BLaER1 (cell line): Measurements from ENCODE around the gene GRM8.

Source experiments
- H3K27ac ChIP-seq: shearing (Covaris generic); formaldehyde crosslinking; 2 replicates; pipeline ENCODE4 v1.8.1; 2022
- H3K27me3 ChIP-seq: shearing (Covaris generic); formaldehyde crosslinking; 2 replicates; pipeline ENCODE4 v1.8.1; 2022
- H3K36me3 ChIP-seq: shearing (Covaris generic); formaldehyde crosslinking; 2 replicates; pipeline ENCODE4 v1.8.1; 2022
- H3K4me1 ChIP-seq: shearing (Covaris generic); formaldehyde crosslinking; 2 replicates; pipeline ENCODE4 v1.8.1; 2022
- H3K4me2 ChIP-seq: shearing (Covaris generic); formaldehyde crosslinking; 2 replicates; pipeline ENCODE4 v1.8.1; 2022
- H3K4me3 ChIP-seq: shearing (Covaris generic); formaldehyde crosslinking; 2 replicates; pipeline ENCODE4 v1.8.1; 2022
- H3K9ac ChIP-seq: shearing (Covaris generic); formaldehyde crosslinking; 2 replicates; pipeline ENCODE4 v1.8.1; 2022
- H3K9me3 ChIP-seq: shearing (Covaris generic); formaldehyde crosslinking; 2 replicates; pipeline ENCODE4 v1.8.1; 2022
- H4K20me1 ChIP-seq: shearing (Covaris generic); formaldehyde crosslinking; 2 replicates; pipeline ENCODE4 v1.8.1; 2022
- Cebpa-rat ChIP-seq: shearing (Covaris generic); IDR thresholded peaks from 2 replicates; pipeline ENCODE4 v1.8.1; 2022

The GRM8 gene

DNA sequence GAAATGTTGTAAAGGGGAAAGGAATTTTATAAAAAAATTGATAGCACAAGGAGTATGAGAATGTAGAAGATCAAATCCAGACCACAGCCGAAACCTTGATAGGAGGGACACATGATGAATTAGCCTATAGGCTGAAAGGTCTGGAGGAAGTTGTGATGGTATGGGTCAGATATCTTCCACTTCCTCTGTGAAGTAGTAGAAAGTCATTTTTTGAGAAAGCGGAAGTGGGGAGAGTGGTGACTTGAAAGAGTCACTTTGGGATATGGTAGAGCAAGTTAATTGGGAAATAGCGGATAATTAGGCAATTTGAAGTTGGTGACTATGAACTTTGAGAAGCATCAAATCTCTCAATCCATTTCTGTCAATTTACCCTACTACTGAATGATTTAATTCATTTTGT is 99.4 kb downstream of the GRM8 start:
- Histone ChIP-seq H3K9ac (no peak overlapping the region), H3K4me1 (peaks cover 10% of the 10 kb centered on the region), H3K4me3 (no peak overlapping the region), H3K4me2 (peak overlapping the region; percentile 20), H4K20me1 (no peaks in the 10 kb centered on the region), H3K9me3 (no peaks in the 10 kb centered on the region), H3K27ac (no peak overlapping the region), H3K27me3 (no peaks in the 10 kb centered on the region), H3K36me3 (no peaks in the 10 kb centered on the region)
- no peak for TF ChIP-seq Cebpa-rat

DNA sequence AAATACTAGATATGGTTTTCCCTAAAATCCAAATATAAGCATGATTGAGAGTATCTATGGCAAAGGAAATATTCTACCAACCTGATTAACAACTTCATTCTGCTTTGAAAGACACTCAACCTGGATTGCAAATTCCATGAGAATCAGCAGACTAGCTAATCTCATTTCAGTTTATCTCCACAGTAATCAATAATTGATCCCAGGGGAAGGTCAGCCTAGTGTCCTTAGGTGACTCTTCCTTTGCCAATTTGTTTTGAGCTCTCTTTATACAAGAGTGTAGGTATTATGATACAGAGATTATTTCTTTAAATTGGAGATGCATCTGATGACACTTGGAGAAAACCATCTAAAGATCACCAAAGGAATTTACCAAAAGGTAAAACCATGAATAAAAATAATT is 100.3 kb downstream of the GRM8 start:
- Histone ChIP-seq H3K9ac (no peak overlapping the region), H3K4me3 (no peak overlapping the region), H3K4me2 (no peak overlapping the region), H3K36me3 (no peaks in the 10 kb centered on the region), H3K27me3 (no peaks in the 10 kb centered on the region), H3K27ac (no peak overlapping the region), H3K4me1 (peaks cover 10% of the 10 kb centered on the region), H4K20me1 (no peaks in the 10 kb centered on the region), H3K9me3 (no peaks in the 10 kb centered on the region)
- no peak for TF ChIP-seq Cebpa-rat

DNA sequence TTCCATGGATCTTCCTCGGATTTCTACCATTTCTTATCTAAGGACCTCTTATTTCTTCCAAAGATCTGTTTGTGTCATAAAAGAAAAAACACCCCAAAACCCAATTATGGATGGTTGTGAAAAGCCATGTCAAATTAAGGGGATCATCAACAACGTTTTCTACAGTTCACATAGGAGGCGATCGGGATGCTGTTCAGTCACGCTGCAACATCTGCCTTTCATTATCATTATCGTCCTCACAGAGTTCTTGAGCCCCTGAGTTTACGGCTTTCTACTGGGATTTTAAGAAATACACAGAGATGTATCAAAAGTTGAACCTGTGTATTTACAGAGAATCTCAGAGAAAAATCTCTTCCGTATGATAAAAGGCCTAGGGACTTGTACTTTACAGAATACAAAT is 101.4 kb downstream of the GRM8 start:
- H3K9ac ChIP-seq, result no peak overlapping the region
- no peak overlapping the region for H3K27ac ChIP-seq
- no peaks in the 10 kb centered on the region for H3K36me3 ChIP-seq
- no peaks in the 10 kb centered on the region for H4K20me1 ChIP-seq
- TF ChIP-seq Cebpa-rat, result no peak
- no peaks in the 10 kb centered on the region for H3K27me3 ChIP-seq
- H3K4me3 ChIP-seq, result no peak overlapping the region
- no peaks in the 10 kb centered on the region for H3K9me3 ChIP-seq
- peaks cover 10% of the 10 kb centered on the region for H3K4me1 ChIP-seq
- no peak overlapping the region for H3K4me2 ChIP-seq

DNA sequence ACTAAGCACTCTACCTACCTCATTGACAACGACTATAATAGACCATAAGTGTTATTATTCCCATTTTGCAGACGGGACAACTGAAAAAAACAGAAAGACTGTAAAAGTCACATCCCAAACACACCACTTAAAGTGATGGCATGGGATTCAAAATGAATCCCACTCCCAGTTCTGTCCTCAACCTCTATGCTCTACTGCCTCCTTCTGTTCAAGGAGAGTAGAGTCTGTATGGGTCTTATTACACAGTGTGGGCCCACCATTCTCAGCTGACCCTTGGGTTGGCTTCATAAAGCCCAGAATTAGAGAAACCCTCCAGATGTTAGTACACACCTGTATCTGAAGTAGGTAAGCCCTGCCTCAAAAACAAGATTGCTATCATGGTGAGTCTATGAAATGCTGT is 102.2 kb downstream of the GRM8 start:
- TF ChIP-seq Cebpa-rat, result no peak
- no peaks in the 10 kb centered on the region for H3K9me3 ChIP-seq
- no peaks in the 10 kb centered on the region for H3K27me3 ChIP-seq
- H3K4me1 ChIP-seq, result peaks cover 10% of the 10 kb centered on the region
- no peak overlapping the region for H3K4me2 ChIP-seq
- H3K9ac ChIP-seq, result no peak overlapping the region
- no peaks in the 10 kb centered on the region for H4K20me1 ChIP-seq
- no peaks in the 10 kb centered on the region for H3K36me3 ChIP-seq
- no peak overlapping the region for H3K4me3 ChIP-seq
- no peak overlapping the region for H3K27ac ChIP-seq

DNA sequence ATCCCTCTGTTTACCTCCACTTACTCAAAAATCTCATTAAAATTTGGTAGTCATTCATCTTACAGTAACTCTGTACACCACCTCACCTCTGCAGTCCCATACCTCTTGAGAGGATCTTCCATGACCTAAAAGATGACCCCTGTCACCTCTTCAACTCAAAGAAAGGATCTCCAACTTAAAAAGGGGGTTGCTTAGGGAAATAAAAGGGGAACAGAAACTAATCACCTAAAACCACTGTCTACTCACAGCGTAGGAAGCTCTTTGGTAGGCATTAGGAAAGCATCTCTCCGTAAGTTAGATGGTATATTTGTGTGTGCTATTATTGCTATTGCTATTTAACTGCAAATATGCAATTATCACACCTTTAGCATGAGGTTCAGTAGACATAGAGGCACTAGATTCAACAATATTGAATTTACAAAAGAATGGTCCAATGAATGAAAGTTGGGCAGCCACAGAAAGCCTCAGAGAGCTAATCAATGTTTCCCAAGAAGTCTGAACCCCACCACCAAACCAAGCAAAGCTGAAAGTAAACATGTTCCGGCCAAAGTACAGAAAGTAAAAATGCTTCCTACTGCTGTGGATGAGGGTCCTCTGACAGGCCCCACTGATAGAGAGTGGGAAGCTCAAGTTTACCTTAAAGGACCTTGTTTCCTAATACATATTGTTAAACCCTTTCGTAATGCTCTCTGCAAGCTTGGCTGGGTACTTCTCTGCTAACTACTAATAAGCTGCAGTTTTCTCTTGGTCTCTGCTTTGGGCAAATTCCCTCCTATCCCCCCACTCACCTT is 105.8 kb downstream of the GRM8 start:
- Histone ChIP-seq H3K4me1 (no peaks in the 10 kb centered on the region), H3K9me3 (no peaks in the 10 kb centered on the region), H4K20me1 (no peaks in the 10 kb centered on the region), H3K36me3 (no peaks in the 10 kb centered on the region), H3K4me3 (no peak overlapping the region), H3K9ac (no peak overlapping the region), H3K27ac (no peak overlapping the region), H3K27me3 (no peaks in the 10 kb centered on the region), H3K4me2 (no peak overlapping the region)
- no peak for TF ChIP-seq Cebpa-rat

DNA sequence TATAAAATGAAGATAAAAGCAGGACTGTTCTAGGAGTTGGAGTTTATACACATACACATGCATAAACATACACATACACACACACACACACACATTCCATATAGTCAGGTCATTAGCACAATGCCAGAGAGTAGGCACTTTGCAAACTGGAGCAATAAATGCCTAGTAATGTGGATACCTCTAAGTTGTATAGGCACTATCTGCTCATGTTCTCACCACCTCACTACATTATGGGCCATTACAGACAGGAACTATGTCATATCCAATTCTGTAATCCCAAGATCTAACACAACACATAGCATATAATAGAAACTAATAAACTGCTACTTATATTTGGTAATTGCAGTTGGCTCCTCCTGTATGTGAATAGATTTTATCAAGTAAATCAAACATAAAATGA is 115.6 kb downstream of the GRM8 start:
- Histone ChIP-seq H3K27ac (no peak overlapping the region), H3K36me3 (no peaks in the 10 kb centered on the region), H3K9me3 (no peaks in the 10 kb centered on the region), H3K4me2 (no peak overlapping the region), H3K4me1 (no peaks in the 10 kb centered on the region), H3K4me3 (no peak overlapping the region), H3K9ac (no peak overlapping the region), H4K20me1 (no peaks in the 10 kb centered on the region), H3K27me3 (no peaks in the 10 kb centered on the region)
- TF ChIP-seq Cebpa-rat, result no peak

DNA sequence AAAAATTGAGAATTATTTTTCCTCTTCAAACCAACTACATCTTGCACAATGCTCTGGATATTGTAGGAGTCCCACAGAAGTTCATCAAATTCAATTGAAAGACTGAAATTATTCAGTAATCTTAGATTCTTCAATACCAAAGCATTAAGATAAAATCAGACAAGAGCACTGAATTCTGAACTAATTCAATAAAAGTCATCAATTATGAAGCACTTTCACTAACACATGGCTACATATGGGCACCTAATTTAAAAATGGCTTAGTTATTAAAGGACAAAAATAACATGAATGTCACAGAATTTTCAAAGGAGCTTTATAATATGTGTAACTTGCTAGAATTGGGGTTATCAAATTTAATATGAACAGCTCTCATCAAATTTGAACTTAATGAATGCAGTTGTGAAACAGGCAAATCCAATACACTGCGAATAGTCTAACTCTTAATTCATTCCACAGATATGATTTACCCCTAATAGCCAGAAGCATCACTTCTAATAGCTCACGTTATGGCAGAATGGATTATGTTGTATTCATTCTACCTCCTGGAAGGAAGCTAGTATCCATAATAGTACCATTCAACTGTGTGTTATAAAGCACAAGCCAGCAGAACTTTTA is 116.8 kb downstream of the GRM8 start:
- H3K9me3 ChIP-seq, result no peaks in the 10 kb centered on the region
- no peak overlapping the region for H3K9ac ChIP-seq
- H3K27me3 ChIP-seq, result no peaks in the 10 kb centered on the region
- H3K4me2 ChIP-seq, result no peak overlapping the region
- no peak overlapping the region for H3K27ac ChIP-seq
- no peaks in the 10 kb centered on the region for H4K20me1 ChIP-seq
- no peaks in the 10 kb centered on the region for H3K36me3 ChIP-seq
- no peak for TF ChIP-seq Cebpa-rat
- H3K4me1 ChIP-seq, result no peaks in the 10 kb centered on the region
- H3K4me3 ChIP-seq, result no peak overlapping the region

DNA sequence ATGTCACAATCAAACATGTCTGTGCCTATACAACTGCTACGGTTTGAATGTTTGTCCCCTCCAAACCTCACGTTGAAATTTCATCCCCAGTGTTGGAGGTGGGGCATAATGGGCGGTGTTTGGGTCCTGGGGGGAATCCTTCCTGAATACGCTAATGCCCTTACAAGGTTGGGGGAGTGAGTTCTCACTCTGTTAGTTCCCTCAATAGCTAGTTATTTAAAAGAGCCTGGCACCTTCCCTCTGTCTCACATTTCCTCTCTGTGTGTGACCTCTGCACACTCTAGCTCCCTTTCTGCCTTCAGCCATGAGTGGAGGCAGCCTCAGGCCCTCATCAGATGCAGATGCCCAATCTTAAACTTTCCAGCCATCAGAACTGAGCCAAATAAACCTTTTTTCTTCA is 129.5 kb downstream of the GRM8 start:
- Histone ChIP-seq H3K27ac (no peak overlapping the region), H3K27me3 (no peaks in the 10 kb centered on the region), H3K9me3 (no peaks in the 10 kb centered on the region), H3K4me3 (no peak overlapping the region), H3K4me2 (no peak overlapping the region), H4K20me1 (no peaks in the 10 kb centered on the region), H3K4me1 (no peaks in the 10 kb centered on the region), H3K9ac (no peak overlapping the region), H3K36me3 (no peaks in the 10 kb centered on the region)
- TF ChIP-seq Cebpa-rat, result no peak

DNA sequence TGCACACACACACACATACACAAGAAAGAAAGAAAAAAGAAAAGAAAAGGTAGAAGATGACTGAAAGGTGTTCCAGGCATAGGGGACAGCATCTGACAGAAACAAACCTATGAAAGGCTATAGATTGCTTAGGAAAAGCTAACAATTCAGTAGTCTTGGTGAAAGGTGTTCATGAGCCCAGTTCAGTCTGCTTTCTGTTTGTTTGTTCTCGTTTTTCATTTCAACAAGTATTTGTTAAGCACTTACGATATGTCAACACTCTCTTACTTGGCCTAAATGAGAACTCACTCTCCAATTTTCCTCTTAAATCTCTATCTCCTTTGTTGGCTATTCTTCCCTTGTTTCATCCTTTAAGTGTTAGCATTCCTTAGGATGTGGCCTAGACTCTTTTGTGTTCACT is 133.2 kb downstream of the GRM8 start:
- Histone ChIP-seq H3K36me3 (no peaks in the 10 kb centered on the region), H3K4me1 (no peaks in the 10 kb centered on the region), H3K4me3 (no peak overlapping the region), H3K9me3 (no peaks in the 10 kb centered on the region), H3K27ac (no peak overlapping the region), H3K9ac (no peak overlapping the region), H4K20me1 (no peaks in the 10 kb centered on the region), H3K27me3 (no peaks in the 10 kb centered on the region), H3K4me2 (no peak overlapping the region)
- TF ChIP-seq Cebpa-rat, result no peak

DNA sequence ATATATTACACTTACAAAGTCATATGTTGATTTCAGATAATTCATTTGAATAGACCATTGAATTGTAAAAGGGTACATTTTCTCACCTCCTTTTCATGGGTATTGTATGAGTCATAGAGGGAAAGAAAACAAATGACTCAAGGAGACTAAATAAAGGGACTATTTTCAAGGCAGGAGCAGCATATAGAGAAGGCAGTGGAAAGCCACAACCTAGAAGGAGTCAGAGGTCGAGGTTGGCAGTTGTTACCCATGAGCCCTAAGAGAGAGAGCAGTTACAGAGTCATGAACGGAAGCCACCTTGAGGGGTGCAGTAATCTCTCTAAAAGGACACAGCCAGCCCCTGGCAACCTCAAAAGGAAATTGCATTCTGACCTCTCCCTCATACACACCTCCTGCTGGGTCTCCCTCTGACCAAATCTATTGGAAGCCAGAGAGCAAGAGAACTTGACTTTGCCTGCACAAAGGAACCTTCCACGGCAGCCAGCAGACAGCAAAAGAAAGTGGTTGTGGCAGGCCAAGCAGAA is 137.9 kb downstream of the GRM8 start:
- Histone ChIP-seq H3K4me3 (no peak overlapping the region), H3K4me2 (no peak overlapping the region), H3K9me3 (no peaks in the 10 kb centered on the region), H3K27me3 (no peaks in the 10 kb centered on the region), H3K36me3 (no peaks in the 10 kb centered on the region), H4K20me1 (no peaks in the 10 kb centered on the region), H3K4me1 (no peaks in the 10 kb centered on the region), H3K27ac (no peak overlapping the region), H3K9ac (no peak overlapping the region)
- no peak for TF ChIP-seq Cebpa-rat
